Panc1 (cell line): ENCODE results near the gene ENAH. TPM values are rescaled to one million over a fixed set of nuclear protein-coding genes. Genes with fewer than 3 reads are reported as not detected.

Source experiments
- ATAC-seq: fragments of 200-7000 bp; cut with Tn5 transposase; 2 replicates; pipeline ENCODE4 v1.9.1; 2020; ENCODE audit warnings: mild to moderate bottlenecking, moderate library complexity
- BruUV-seq: library from RNA; stranded (reverse); fragments of 400-500 nt; replicated peaks from 2 replicates; lab custom pipeline; 2021; lab: Mats Ljungman, UMichigan
- CTCF ChIA-PET: fragments of 300-600 bp; sonication (Branson Sonifier 250); formaldehyde crosslinking; loops from one replicate; lab custom pipeline; 2022; ENCODE audit warnings: antibody characterized with exemption; lab: Charles Lee
- POLR2A ChIA-PET: fragments of 300-600 bp; sonication (Branson Sonifier 250); formaldehyde crosslinking; loops from one replicate; lab custom pipeline; 2022; ENCODE audit warnings: antibody characterized with exemption; lab: Charles Lee
- DNase-seq: peaks from one replicate; pipeline ENCODE4 v3.0.0-alpha.2; 2010; ENCODE audit warnings: low read depth, low spot score
- H3K27ac ChIP-seq: 2 replicates; pipeline ENCODE4 v1.5.1; 2011; ENCODE audit warnings: mild to moderate bottlenecking, low read length, inconsistent platforms
- H3K27me3 ChIP-seq: fragments of 200-500 bp; sonication (Bioruptor generic); 2 replicates; pipeline ENCODE4 v1.6.0; 2014; ENCODE audit warnings: low read length, inconsistent platforms; ENCODE audit not compliant: control insufficient read depth, insufficient read depth
- H3K36me3 ChIP-seq: fragments of 200-500 bp; sonication (Bioruptor generic); 2 replicates; pipeline ENCODE4 v1.5.1; 2014; ENCODE audit warnings: inconsistent platforms, mild to moderate bottlenecking, low read length, moderate library complexity; ENCODE audit not compliant: control insufficient read depth, insufficient read depth
- H3K4me1 ChIP-seq: 2 replicates; pipeline ENCODE4 v1.5.1; 2011; ENCODE audit warnings: inconsistent platforms, mild to moderate bottlenecking, low read length, moderate library complexity; ENCODE audit not compliant: control insufficient read depth, insufficient read depth
- H3K4me3 ChIP-seq, 2 experiments: 2 replicates each; pipeline ENCODE4 v1.5.1; 2011 to 2012; ENCODE audit warnings: low read depth in 2 of 2, low read length in 2 of 2, mild to moderate bottlenecking in 2 of 2, inconsistent platforms in 1 of 2, moderate library complexity in 1 of 2
- H3K9me3 ChIP-seq: fragments of 200-500 bp; sonication (Bioruptor generic); 2 replicates; pipeline ENCODE4 v1.5.1; 2014; ENCODE audit warnings: low read depth, mild to moderate bottlenecking, inconsistent platforms, low read length, moderate library complexity; ENCODE audit not compliant: control insufficient read depth, insufficient read depth
- POLR2AphosphoS5 ChIP-seq: IDR thresholded peaks from 2 replicates; pipeline ENCODE4 v1.6.1; 2012; ENCODE audit warnings: mild to moderate bottlenecking, low read depth, low read length, moderate library complexity
- SIN3A ChIP-seq: IDR thresholded peaks from 2 replicates; pipeline ENCODE4 v1.6.1; 2012; ENCODE audit warnings: low read depth, mild to moderate bottlenecking, low read length, moderate library complexity, borderline replicate concordance; ENCODE audit not compliant: insufficient read depth
- TCF7L2 ChIP-seq: IDR thresholded peaks from 2 replicates; pipeline ENCODE4 v1.6.1; 2011; ENCODE audit warnings: mild to moderate bottlenecking, low read depth, low read length, inconsistent platforms
- in situ Hi-C: cut with HindIII; loops from 2 replicates; pipeline ENCODE4 v1.10.0; 2016; ENCODE audit warnings: low sequenced_read_pairs, low pct_unique_long_range_greater_than_20kb
- intact Hi-C: fragments of 100-400 bp; cut with micrococcal nuclease; formaldehyde crosslinking; loops from one replicate; pipeline ENCODE4 v1.10.0; 2022; ENCODE audit not compliant: unreplicated experiment
- total RNA-seq: library from RNA; stranded (reverse); gene quantifications from one replicate; pipeline ENCODE4 v1.2.1, GENCODE V29; 2021; ENCODE audit not compliant: unreplicated experiment
- TF ChIP-seq, protein P1 (sequence below): fragments of 450-650 bp; IDR thresholded peaks from 2 replicates; pipeline ENCODE4 v1.5.1; 2017; ENCODE audit warnings: mild to moderate bottlenecking
- TF ChIP-seq, protein P2 (sequence below), 2 experiments: IDR thresholded peaks; 2 replicates each; pipeline ENCODE4 v1.6.1; 2011 to 2012; ENCODE audit warnings: low read depth in 2 of 2, control low read depth in 1 of 2, low read length in 1 of 2, mild to moderate bottlenecking in 1 of 2, moderate library complexity in 1 of 2; ENCODE audit not compliant: insufficient read depth in 1 of 2

Gene ENAH
- total RNA-seq, 1 experiment from 2014 or later, result 133 TPM

DNA sequence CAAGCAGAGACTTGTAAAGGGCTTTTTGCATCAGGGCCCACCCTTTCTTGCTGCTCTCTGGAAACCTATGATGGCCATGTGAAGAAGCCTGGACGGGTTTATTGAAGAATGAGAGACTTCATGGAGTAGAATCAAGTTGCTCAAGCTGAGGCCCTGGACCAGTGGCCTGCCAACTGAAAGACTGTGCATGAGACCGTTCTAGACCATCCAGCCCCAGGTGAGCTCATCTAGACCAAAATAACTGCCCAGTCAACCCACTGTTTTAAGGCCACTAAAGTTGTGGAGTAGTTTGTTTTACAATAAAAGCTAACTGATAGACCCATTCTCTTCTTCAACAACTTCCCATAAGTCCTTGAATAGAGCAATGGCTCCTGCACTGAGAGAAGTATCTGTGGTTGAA is 11.8 kb upstream of the ENAH start:
- ATAC-seq (no peak), DNase-seq (no peak)
- no peak for TF ChIP-seq POLR2AphosphoS5
- TF ChIP-seq SIN3A, result no peak
- H3K4me1 ChIP-seq, result no peaks in the 10 kb centered on the region
- BruUV-seq, result no TSS peak
- no peaks in the 10 kb centered on the region for H3K36me3 ChIP-seq
- no peak overlapping the region for H3K27ac ChIP-seq
- in situ Hi-C loops, result no loop called here
- intact Hi-C loops, result no loop called here
- POLR2A ChIA-PET, result interaction anchor here (0.6 kb wide), 1 partner anchor 87 kb away, joined by 3 read pairs; no protein-coding TSS in a partner anchor
- CTCF ChIA-PET, result no interaction called here
- no peak overlapping the region for H3K4me3 ChIP-seq
- H3K9me3 ChIP-seq, result no peaks in the 10 kb centered on the region
- H3K27me3 ChIP-seq, result no peaks in the 10 kb centered on the region

DNA sequence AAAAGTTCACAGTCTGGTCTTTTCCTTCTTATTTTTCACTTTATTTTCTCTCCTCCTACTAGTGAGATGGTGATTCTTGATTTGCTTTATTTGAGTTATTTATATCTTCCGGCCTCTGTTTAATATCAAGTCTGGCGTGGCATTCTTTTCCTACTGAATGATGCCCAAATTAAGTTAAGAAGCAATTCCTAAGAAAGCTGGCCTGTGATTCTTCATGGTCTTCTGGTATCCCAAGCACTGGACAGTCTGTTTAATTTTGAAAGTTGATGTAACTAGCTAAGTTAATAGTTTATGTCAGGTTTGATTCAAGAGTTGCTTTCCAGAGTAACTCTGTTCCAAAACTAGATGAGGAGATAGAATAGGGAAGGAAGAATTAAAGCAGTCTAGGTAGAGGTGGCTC is 9.2 kb upstream of the ENAH start:
- DNase-seq, result no peak
- in situ Hi-C loops (no loop called here), intact Hi-C loops (no loop called here)
- ChIA-PET CTCF (no interaction called here), POLR2A (interaction anchor here (0.6 to 0.7 kb wide), 2 partner anchors 37 to 82 kb away, joined by 3 read pairs; no protein-coding TSS in a partner anchor)
- BruUV-seq, result no TSS peak
- Histone ChIP-seq H3K27ac (no peak overlapping the region), H3K9me3 (no peaks in the 10 kb centered on the region), H3K4me1 (peaks cover 9% of the 10 kb centered on the region; the same call in 1 of the 2 replicates), H3K27me3 (no peaks in the 10 kb centered on the region), H3K36me3 (no peaks in the 10 kb centered on the region), H3K4me3 (no peak overlapping the region)
- TF ChIP-seq, protein P1, sequence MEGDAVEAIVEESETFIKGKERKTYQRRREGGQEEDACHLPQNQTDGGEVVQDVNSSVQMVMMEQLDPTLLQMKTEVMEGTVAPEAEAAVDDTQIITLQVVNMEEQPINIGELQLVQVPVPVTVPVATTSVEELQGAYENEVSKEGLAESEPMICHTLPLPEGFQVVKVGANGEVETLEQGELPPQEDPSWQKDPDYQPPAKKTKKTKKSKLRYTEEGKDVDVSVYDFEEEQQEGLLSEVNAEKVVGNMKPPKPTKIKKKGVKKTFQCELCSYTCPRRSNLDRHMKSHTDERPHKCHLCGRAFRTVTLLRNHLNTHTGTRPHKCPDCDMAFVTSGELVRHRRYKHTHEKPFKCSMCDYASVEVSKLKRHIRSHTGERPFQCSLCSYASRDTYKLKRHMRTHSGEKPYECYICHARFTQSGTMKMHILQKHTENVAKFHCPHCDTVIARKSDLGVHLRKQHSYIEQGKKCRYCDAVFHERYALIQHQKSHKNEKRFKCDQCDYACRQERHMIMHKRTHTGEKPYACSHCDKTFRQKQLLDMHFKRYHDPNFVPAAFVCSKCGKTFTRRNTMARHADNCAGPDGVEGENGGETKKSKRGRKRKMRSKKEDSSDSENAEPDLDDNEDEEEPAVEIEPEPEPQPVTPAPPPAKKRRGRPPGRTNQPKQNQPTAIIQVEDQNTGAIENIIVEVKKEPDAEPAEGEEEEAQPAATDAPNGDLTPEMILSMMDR, result no peak
- TF ChIP-seq TCF7L2, result no peak
- no peak for TF ChIP-seq SIN3A
- TF ChIP-seq, protein P2, sequence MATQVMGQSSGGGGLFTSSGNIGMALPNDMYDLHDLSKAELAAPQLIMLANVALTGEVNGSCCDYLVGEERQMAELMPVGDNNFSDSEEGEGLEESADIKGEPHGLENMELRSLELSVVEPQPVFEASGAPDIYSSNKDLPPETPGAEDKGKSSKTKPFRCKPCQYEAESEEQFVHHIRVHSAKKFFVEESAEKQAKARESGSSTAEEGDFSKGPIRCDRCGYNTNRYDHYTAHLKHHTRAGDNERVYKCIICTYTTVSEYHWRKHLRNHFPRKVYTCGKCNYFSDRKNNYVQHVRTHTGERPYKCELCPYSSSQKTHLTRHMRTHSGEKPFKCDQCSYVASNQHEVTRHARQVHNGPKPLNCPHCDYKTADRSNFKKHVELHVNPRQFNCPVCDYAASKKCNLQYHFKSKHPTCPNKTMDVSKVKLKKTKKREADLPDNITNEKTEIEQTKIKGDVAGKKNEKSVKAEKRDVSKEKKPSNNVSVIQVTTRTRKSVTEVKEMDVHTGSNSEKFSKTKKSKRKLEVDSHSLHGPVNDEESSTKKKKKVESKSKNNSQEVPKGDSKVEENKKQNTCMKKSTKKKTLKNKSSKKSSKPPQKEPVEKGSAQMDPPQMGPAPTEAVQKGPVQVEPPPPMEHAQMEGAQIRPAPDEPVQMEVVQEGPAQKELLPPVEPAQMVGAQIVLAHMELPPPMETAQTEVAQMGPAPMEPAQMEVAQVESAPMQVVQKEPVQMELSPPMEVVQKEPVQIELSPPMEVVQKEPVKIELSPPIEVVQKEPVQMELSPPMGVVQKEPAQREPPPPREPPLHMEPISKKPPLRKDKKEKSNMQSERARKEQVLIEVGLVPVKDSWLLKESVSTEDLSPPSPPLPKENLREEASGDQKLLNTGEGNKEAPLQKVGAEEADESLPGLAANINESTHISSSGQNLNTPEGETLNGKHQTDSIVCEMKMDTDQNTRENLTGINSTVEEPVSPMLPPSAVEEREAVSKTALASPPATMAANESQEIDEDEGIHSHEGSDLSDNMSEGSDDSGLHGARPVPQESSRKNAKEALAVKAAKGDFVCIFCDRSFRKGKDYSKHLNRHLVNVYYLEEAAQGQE (IDR thresholded peaks at IDR 0.05; ENCODE audit: insufficient read depth in 1 of 2, low read depth in 2 of 2, low read length in 1 of 2), result no peak
- no peak for ATAC-seq

GRCh38 chr1:225660544-225660946 is 7.6 kb upstream of the ENAH start:
- CTCF ChIA-PET, result no interaction called here
- Histone ChIP-seq H3K4me1 (peaks cover 21% of the 10 kb centered on the region), H3K27me3 (no peaks in the 10 kb centered on the region), H3K27ac (no peak overlapping the region), H3K36me3 (no peaks in the 10 kb centered on the region), H3K9me3 (no peaks in the 10 kb centered on the region), H3K4me3 (no peak overlapping the region)
- POLR2A ChIA-PET, result interaction anchor here (0.5 to 0.6 kb wide), 2 partner anchors 100 to 330 kb away, joined by 3 to 4 read pairs; no protein-coding TSS in a partner anchor
- no peak for TF ChIP-seq SIN3A
- no peak for TF ChIP-seq POLR2AphosphoS5
- TF ChIP-seq TCF7L2, result no peak
- TF ChIP-seq, protein P2 (IDR thresholded peaks at IDR 0.05; ENCODE audit: insufficient read depth in 1 of 2, low read depth in 2 of 2, low read length in 1 of 2), result no peak
- BruUV-seq, result no TSS peak
- intact Hi-C loops, result no loop called here
- in situ Hi-C loops, result no loop called here
- no peak for DNase-seq
- no peak for ATAC-seq
